Thoracic aorta (tissue), 2 donors: ENCODE measurements around the gene NTN3. TPM values are rescaled to one million over a fixed set of nuclear protein-coding genes. Genes with fewer than 3 reads are reported as not detected.

Experiments
- ATAC-seq: fragments of 150-250 bp; one replicate; pipeline ENCODE4 v1.8.0; 2017; ENCODE audit warnings: low read depth; ENCODE audit not compliant: insufficient number of reproducible peaks, low FRiP score
- DNase-seq: peaks from one replicate; pipeline ENCODE4 v3.0.0-alpha.2; 2020; ENCODE audit warnings: low spot score
- H3K27ac ChIP-seq, 2 donors: fragments of 200-600 bp; sonication (generic); 1 replicate in 1 of 2; 2 replicates in 1 of 2; pipeline ENCODE4 v1.5.1; 2016; ENCODE audit warnings: mild to moderate bottlenecking in 2 of 2, moderate library complexity in 2 of 2
- H3K27me3 ChIP-seq: fragments of 200-600 bp; sonication (generic); replicated peaks from 2 replicates; pipeline ENCODE4 v1.6.0; 2016; ENCODE audit warnings: mild to moderate bottlenecking; ENCODE audit not compliant: insufficient read depth
- H3K36me3 ChIP-seq: fragments of 200-600 bp; sonication (generic); one replicate; pipeline ENCODE4 v1.5.1; 2016
- H3K4me1 ChIP-seq, 2 donors: fragments of 200-600 bp; sonication (generic); 1 replicate in 1 of 2; 2 replicates in 1 of 2; pipeline versions ENCODE4 v1.5.1 to v1.6.0; 2016; ENCODE audit warnings: low read depth in 2 of 2, mild to moderate bottlenecking in 1 of 2; ENCODE audit not compliant: control insufficient read depth in 1 of 2
- H3K4me3 ChIP-seq: fragments of 200-600 bp; sonication (generic); 2 replicates; pipeline ENCODE4 v1.5.1; 2016; ENCODE audit warnings: mild to moderate bottlenecking
- H3K9me3 ChIP-seq: fragments of 200-600 bp; sonication (generic); 2 replicates; pipeline ENCODE4 v1.5.1; 2016
- total RNA-seq, 2 donors: library from RNA; depleted of rRNA; stranded (reverse); fragments of >200 nt; gene quantifications; one replicate each; pipeline versions ENCODE4 v1.1.0 to v1.2.3, GENCODE V29; 2016
- TF ChIP-seq, protein P1 (sequence below): fragments of 200-600 bp; sonication (generic); IDR thresholded peaks from one replicate; pipeline ENCODE4 v1.5.1; 2019; ENCODE audit warnings: antibody characterized with exemption

Gene NTN3
- total RNA-seq, 2 donors from 2014 or later, result 0.28 TPM; not detected in 1

DNA sequence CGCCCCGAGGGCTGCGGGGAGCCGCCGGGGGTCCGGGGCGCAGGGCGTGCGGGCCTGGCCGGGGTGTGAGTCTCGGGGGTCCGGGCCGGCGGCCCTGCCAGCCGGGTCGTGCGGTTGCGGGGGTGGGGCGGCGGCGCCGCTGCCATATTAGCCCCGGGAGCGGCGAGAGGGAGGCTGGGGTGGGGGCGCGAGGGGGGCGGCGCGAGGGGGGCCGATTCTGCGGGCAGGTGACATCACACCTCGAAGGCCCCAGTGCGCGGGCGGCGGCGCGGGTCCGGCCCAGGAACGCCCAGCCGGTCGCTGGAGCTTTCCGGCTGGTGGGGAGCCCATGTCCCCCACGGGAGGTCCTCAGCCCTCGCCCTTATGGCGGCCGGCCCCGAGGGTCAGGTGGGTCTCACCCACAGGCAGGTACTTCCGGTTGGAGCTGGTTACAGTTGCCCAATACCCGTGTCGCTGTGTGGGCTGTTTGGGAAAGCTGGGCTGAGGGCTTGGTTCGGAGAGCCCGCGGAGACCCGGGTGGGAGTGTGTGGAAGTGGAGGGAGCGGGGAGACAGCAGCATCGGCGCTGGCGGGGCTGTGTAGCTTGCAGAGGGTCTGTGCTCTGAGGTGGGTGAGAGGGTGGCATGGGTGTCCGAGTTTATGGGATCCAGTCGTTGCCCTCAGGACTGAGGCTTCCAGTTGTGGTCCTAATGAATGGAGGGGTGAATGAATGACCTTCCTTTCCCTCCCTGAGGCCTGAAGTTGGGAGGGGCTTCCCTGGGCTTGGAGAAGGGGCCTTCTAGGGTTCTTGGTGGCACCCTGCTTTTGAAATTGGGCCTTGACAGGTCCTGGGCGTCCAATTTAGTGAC, 43.5 kb downstream of the NTN3 start:
- Histone ChIP-seq H3K4me3 (peak overlapping the region; percentile 96), H3K27me3 (no peaks in the 10 kb centered on the region), H3K27ac (peak overlapping the region; percentile 96 to 97), H3K36me3 (no peaks in the 10 kb centered on the region), H3K4me1 (peaks cover 34 to 62% of the 10 kb centered on the region in 2 donors), H3K9me3 (no peaks in the 10 kb centered on the region)
- no peak for DNase-seq
- TF ChIP-seq, protein P1, sequence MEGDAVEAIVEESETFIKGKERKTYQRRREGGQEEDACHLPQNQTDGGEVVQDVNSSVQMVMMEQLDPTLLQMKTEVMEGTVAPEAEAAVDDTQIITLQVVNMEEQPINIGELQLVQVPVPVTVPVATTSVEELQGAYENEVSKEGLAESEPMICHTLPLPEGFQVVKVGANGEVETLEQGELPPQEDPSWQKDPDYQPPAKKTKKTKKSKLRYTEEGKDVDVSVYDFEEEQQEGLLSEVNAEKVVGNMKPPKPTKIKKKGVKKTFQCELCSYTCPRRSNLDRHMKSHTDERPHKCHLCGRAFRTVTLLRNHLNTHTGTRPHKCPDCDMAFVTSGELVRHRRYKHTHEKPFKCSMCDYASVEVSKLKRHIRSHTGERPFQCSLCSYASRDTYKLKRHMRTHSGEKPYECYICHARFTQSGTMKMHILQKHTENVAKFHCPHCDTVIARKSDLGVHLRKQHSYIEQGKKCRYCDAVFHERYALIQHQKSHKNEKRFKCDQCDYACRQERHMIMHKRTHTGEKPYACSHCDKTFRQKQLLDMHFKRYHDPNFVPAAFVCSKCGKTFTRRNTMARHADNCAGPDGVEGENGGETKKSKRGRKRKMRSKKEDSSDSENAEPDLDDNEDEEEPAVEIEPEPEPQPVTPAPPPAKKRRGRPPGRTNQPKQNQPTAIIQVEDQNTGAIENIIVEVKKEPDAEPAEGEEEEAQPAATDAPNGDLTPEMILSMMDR, result no peak
- no peak for ATAC-seq

DNA sequence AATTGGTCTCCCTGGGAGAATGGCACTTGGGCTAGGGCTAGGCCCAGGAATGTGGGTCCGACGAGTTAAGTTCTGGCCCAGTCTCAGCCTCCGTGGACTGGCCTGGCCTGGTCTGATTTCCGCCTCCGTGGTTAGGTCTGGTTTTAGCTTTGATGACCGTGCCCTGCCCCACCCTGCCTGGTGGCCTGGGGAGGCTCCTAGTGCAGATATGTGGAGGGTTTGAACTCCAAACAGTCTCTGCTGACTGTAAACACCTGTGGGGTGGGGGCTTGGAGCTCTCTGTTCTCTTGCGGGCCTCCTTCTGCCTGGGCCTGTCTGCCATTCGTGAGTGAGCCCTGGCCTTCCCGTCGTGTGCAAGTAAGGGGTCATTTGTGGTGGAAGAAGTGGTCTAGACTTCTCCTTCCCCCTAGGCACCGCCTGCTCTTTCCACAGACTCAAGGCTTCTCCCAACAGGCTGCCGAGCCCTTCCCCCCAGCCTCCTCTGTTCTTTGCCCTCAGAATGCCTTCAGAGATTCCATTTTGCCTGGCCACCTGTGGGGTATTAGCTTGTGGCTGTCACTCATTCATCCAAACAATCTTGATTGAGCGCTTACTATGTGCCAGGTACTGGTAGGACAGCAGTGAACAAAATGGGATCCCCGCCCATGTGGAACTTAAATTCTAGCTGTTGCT, 44.2 kb downstream of the NTN3 start:
- DNase-seq (no peak), ATAC-seq (no peak)
- peak overlapping the region; percentile 96 to 97 for H3K27ac ChIP-seq
- TF ChIP-seq, protein P1, result no peak
- no peaks in the 10 kb centered on the region for H3K9me3 ChIP-seq
- peaks cover 36 to 65% of the 10 kb centered on the region in 2 donors for H3K4me1 ChIP-seq
- H3K36me3 ChIP-seq, result no peaks in the 10 kb centered on the region
- peak overlapping the region; percentile 96 for H3K4me3 ChIP-seq
- H3K27me3 ChIP-seq, result no peaks in the 10 kb centered on the region

DNA sequence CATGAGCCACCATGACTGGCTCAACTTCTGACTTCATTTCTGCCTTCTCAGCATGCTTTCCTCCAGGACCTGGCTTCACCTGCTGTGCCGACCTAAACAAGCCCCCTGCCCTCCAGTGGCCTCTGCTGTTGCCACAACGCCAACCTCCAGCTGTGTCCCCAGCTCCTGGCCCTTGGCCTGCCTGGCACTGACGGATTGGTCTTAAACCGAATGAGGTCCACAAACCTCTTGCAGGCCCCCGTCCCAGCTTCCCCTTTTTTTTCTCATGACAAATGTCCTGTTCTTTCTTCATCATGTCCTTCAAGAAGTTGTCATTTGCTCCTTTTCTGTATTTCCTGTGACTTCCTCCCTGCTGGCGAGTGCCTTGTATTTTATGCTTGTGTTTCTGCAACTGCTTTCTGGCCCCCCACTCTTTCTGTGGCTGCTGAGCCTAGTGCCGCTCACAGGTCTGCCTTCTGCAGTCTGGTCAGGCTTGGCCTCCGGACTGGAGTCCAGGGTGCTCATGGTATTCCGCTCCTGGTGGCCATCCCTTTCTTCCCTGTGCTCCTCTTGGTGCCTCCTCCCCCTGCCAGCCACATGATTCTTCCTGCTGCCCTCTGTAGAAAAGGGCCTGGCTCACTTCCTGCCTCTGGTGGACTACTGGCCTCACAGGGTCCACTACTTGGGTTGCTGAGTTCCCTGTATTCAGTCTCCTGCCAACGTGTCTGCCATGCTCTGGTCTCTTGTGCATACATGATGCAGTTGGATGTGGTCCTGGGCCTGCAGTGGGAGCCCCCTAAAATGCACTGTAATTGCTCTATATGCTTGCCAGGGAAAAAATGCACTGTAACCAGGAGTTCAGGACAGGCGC, 45.5 kb downstream of the NTN3 start:
- peak overlapping the region; percentile 34 to 96 for H3K27ac ChIP-seq
- H3K4me1 ChIP-seq, result peaks cover 43 to 70% of the 10 kb centered on the region in 2 donors
- TF ChIP-seq, protein P1, result no peak
- DNase-seq (no peak), ATAC-seq (no peak)
- peak overlapping the region; percentile 96 for H3K4me3 ChIP-seq
- no peaks in the 10 kb centered on the region for H3K36me3 ChIP-seq
- H3K9me3 ChIP-seq, result no peaks in the 10 kb centered on the region
- H3K27me3 ChIP-seq, result no peaks in the 10 kb centered on the region

DNA sequence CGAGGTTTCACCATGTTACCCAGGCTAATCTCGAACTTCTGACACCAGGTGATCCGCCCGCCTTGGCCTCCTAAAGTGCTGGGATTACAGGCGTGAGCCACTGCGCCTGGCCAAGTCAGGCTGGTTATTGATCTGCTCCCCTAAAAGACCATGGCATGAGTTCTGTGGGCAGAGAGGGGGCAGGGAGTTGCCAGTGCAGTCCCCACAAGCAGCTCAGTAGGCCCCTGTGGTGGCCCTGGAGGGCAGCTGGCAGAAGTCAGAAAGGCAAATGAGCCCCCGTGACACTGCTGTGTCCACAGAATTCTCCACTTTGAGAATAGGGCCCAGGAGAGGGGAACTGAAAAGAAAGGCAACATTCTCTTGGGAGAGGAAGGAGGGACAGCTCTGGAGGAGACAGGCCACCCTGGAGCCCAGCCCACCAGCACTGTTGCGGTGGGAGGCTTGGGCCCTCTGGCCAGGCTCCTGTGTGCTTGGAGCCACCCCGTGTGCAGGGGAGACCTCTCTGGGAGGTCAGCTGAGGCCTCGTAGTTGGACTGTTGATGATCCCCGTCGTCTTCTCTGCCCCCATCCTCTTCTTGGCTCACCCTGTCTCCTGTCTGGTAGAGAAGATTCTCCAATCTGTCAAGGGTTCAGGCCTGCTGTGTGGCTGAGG, 47.0 kb downstream of the NTN3 start:
- TF ChIP-seq, protein P1, result no peak
- peak overlapping the region; percentile 74 to 76 for H3K27ac ChIP-seq
- no peak overlapping the region for H3K4me3 ChIP-seq

More for the DNA sequence above, 47.0 kb downstream of the NTN3 start:
- Histone ChIP-seq H3K4me1 (peaks cover 43 to 66% of the 10 kb centered on the region in 2 donors), H3K9me3 (no peaks in the 10 kb centered on the region), H3K27me3 (no peaks in the 10 kb centered on the region), H3K36me3 (no peaks in the 10 kb centered on the region)
- ATAC-seq, result no peak
- no peak for DNase-seq
